WTC11 (cell line): ENCODE measurements around the gene KRTAP5-11.
"Not testable (repeated sequence)": the region's sequence is repeated elsewhere in the genome, so short reads cannot be mapped to it uniquely, and the experiment has no call there.

Experiments used
- FOXJ3 ChIP-seq: sonication (generic); formaldehyde crosslinking; IDR thresholded peaks from 2 replicates; pipeline ENCODE4 v1.9.0; 2021; ENCODE audit warnings: missing genetic modification reagents, mild to moderate bottlenecking, borderline replicate concordance
- NR1H2 ChIP-seq: sonication (generic); formaldehyde crosslinking; IDR thresholded peaks from 2 replicates; pipeline ENCODE4 v1.9.0; 2021; ENCODE audit warnings: mild to moderate bottlenecking, moderate library complexity, missing genetic modification reagents
- ZNF263 ChIP-seq: sonication (generic); formaldehyde crosslinking; IDR thresholded peaks from 2 replicates; pipeline ENCODE4 v1.8.1; 2022; ENCODE audit warnings: low read depth, mild to moderate bottlenecking, moderate library complexity, missing genetic modification reagents
- TF ChIP-seq, protein P1 (sequence below): fragments of 200-600 bp; IDR thresholded peaks from 2 replicates; pipeline ENCODE4 v1.8.0; 2022; ENCODE audit warnings: antibody characterized with exemption
- TF ChIP-seq, protein P2 (sequence below): sonication (generic); formaldehyde crosslinking; IDR thresholded peaks from 2 replicates; pipeline ENCODE4 v1.8.0; 2022; ENCODE audit warnings: mild to moderate bottlenecking, missing genetic modification reagents

- TF ChIP-seq, protein P1, sequence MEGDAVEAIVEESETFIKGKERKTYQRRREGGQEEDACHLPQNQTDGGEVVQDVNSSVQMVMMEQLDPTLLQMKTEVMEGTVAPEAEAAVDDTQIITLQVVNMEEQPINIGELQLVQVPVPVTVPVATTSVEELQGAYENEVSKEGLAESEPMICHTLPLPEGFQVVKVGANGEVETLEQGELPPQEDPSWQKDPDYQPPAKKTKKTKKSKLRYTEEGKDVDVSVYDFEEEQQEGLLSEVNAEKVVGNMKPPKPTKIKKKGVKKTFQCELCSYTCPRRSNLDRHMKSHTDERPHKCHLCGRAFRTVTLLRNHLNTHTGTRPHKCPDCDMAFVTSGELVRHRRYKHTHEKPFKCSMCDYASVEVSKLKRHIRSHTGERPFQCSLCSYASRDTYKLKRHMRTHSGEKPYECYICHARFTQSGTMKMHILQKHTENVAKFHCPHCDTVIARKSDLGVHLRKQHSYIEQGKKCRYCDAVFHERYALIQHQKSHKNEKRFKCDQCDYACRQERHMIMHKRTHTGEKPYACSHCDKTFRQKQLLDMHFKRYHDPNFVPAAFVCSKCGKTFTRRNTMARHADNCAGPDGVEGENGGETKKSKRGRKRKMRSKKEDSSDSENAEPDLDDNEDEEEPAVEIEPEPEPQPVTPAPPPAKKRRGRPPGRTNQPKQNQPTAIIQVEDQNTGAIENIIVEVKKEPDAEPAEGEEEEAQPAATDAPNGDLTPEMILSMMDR: not testable (repeated sequence)
- TF ChIP-seq ZNF263 (CRISPR knock-in tag); FOXJ3; NR1H2: not testable (repeated sequence)
- TF ChIP-seq, protein P2, sequence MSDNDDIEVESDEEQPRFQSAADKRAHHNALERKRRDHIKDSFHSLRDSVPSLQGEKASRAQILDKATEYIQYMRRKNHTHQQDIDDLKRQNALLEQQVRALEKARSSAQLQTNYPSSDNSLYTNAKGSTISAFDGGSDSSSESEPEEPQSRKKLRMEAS (CRISPR knock-in tag): not testable (repeated sequence)
These were observed 46.3 kb upstream of the KRTAP5-11 start for GRCh38 chr11:71628943-71629342.
